ENCODE results near the gene ZBED5.

The ZBED5 gene

GRCh38 chr11:10818594-10818993 is 39.3 kb downstream of the ZBED5 start:
- no peak for DNase-seq (ENCODE audit: extremely low spot score)
- TF ChIP-seq SP1 (IDR thresholded peaks at IDR 0.05) (no peak), ARNT (IDR thresholded peaks at IDR 0.05) (no peak), SUZ12 (IDR thresholded peaks at IDR 0.05) (no peak), FOXM1 (IDR thresholded peaks at IDR 0.05; ENCODE audit: borderline replicate concordance) (no peak), BHLHE40 (IDR thresholded peaks at IDR 0.05; ENCODE audit: borderline replicate concordance) (no peak), ZNF384 (IDR thresholded peaks at IDR 0.05) (no peak), CTBP1 (IDR thresholded peaks at IDR 0.05; ENCODE audit: borderline replicate concordance) (no peak), FOXA1 (IDR thresholded peaks at IDR 0.05) (no peak), L3MBTL2 (conservative IDR thresholded peaks at IDR 0.05) (no peak), TARDBP (IDR thresholded peaks at IDR 0.05) (no peak), LEF1 (IDR thresholded peaks at IDR 0.05; ENCODE audit: borderline replicate concordance) (no peak), ELF4 (IDR thresholded peaks at IDR 0.05) (no peak), NFRKB (IDR thresholded peaks at IDR 0.05) (no peak), FOXK2 (IDR thresholded peaks at IDR 0.05) (no peak)
- CTCF ChIA-PET: no interaction called here
- POLR2A ChIA-PET: interaction anchor here (3.6 kb wide), 1 partner anchor 10 kb away, joined by 19 read pairs; the partner anchor contains the start of gene EIF4G2

GRCh38 chr11:10813945-10814344 is 43.9 kb downstream of the ZBED5 start:
- ChIA-PET CTCF (no interaction called here), POLR2A (no interaction called here)
- no peak for DNase-seq (ENCODE audit: extremely low spot score)
- no peak for TF ChIP-seq FOXA1 (IDR thresholded peaks at IDR 0.05)
- TF ChIP-seq, protein P1, sequence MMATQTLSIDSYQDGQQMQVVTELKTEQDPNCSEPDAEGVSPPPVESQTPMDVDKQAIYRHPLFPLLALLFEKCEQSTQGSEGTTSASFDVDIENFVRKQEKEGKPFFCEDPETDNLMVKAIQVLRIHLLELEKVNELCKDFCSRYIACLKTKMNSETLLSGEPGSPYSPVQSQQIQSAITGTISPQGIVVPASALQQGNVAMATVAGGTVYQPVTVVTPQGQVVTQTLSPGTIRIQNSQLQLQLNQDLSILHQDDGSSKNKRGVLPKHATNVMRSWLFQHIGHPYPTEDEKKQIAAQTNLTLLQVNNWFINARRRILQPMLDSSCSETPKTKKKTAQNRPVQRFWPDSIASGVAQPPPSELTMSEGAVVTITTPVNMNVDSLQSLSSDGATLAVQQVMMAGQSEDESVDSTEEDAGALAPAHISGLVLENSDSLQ (IDR thresholded peaks at IDR 0.05): no peak
- TF ChIP-seq TARDBP (IDR thresholded peaks at IDR 0.05): no peak
- no peak for TF ChIP-seq NFRKB (IDR thresholded peaks at IDR 0.05)
- TF ChIP-seq BHLHE40 (IDR thresholded peaks at IDR 0.05; ENCODE audit: borderline replicate concordance): no peak
- no peak for TF ChIP-seq L3MBTL2 (conservative IDR thresholded peaks at IDR 0.05)
- TF ChIP-seq ZNF384 (IDR thresholded peaks at IDR 0.05): no peak
- no peak for TF ChIP-seq HDGF (IDR thresholded peaks at IDR 0.05; ENCODE audit: borderline replicate concordance)
- no peak for TF ChIP-seq FOXM1 (IDR thresholded peaks at IDR 0.05; ENCODE audit: borderline replicate concordance)

DNA sequence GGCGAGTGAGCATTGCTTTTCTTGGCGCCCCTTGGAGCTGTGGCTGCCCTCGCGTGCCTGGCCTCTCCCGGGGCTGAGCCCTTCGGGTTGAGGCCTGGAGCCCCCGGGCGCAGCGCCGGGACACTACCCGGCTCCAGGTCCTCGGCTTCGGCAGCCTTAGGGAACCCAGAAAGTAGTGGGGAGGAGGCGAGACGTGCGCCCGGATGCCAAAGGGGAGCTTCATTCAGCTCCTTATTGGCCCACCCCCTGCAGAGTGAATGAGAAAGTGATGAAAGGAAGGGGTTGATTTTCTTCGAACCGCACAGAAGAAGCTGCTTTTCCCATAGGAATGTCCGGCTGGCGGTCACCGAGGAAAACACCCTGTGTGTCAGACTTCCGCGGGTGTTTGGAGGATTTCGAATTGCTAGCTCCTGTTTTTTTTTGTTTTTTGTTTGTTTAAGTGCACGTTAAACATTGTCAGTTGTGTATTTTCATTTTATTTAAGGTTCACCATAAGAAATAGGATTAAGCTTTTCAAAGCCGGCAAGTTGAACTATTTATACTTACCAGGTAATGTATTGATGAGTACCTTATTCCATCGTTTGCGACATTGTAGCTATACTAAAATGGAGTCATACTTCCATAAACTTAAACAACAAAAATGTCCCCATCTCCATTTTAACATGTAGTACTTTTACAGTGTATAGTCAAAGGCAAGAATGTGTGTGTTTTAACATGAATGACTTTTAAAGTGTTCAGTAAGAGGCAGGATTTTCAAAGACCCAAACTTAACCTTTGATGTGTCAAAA is 48.3 kb downstream of the ZBED5 start:
- CTCF ChIA-PET: interaction anchor here (0.5 to 0.7 kb wide), 3 partner anchors 26 to 884 kb away, joined by 3 read pairs; no protein-coding TSS in a partner anchor
- DNase-seq (ENCODE audit: extremely low spot score): no peak
- TF ChIP-seq L3MBTL2 (conservative IDR thresholded peaks at IDR 0.05) (peak; percentile 79), FOXA1 (IDR thresholded peaks at IDR 0.05) (no peak), NFRKB (IDR thresholded peaks at IDR 0.05) (no peak), FOXK2 (IDR thresholded peaks at IDR 0.05) (no peak), BHLHE40 (IDR thresholded peaks at IDR 0.05; ENCODE audit: borderline replicate concordance) (no peak), CTBP1 (IDR thresholded peaks at IDR 0.05; ENCODE audit: borderline replicate concordance) (no peak)
- POLR2A ChIA-PET: interaction anchor here (0.6 to 4.1 kb wide), 50 partner anchors 7 to 1009 kb away, joined by 3 to 63 read pairs (median 6); partner anchors contain the start of genes CTR9 and ZBED5

- POLR2A ChIA-PET: interaction anchor here (0.6 to 4.1 kb wide), 49 partner anchors 8 to 1010 kb away, joined by 3 to 63 read pairs (median 6); partner anchors contain the start of genes CTR9 and ZBED5
- CTCF ChIA-PET: interaction anchor here (0.5 to 0.7 kb wide), 4 partner anchors 16 to 885 kb away, joined by 3 read pairs; no protein-coding TSS in a partner anchor
- TF ChIP-seq FOXK2 (IDR thresholded peaks at IDR 0.05): no peak
- peak; percentile 82 for TF ChIP-seq NFRKB (IDR thresholded peaks at IDR 0.05)
- no peak for TF ChIP-seq BHLHE40 (IDR thresholded peaks at IDR 0.05; ENCODE audit: borderline replicate concordance)
- no peak for TF ChIP-seq L3MBTL2 (conservative IDR thresholded peaks at IDR 0.05)
- TF ChIP-seq FOXM1 (IDR thresholded peaks at IDR 0.05; ENCODE audit: borderline replicate concordance): no peak
- TF ChIP-seq ARNT (IDR thresholded peaks at IDR 0.05): no peak
- no peak for TF ChIP-seq SUZ12 (IDR thresholded peaks at IDR 0.05)
- TF ChIP-seq, protein P1 (IDR thresholded peaks at IDR 0.05): peak; percentile 93
- peak; percentile 91 for TF ChIP-seq ELF4 (IDR thresholded peaks at IDR 0.05)
- TF ChIP-seq LEF1 (IDR thresholded peaks at IDR 0.05; ENCODE audit: borderline replicate concordance): no peak
- peak; percentile 97 for DNase-seq (ENCODE audit: extremely low spot score)
These were observed 49.1 kb downstream of the ZBED5 start, which contains the start of gene EIF4G2 for GRCh38 chr11:10808553-10809372. Gene EIF4G2 (minus strand): TSS chr11:10808926.

- POLR2A ChIA-PET: interaction anchor here (0.7 to 4.1 kb wide), 24 partner anchors 9 to 1011 kb away, joined by 3 to 63 read pairs (median 10); partner anchors contain the start of genes CTR9 and ZBED5
- TF ChIP-seq BHLHE40 (IDR thresholded peaks at IDR 0.05; ENCODE audit: borderline replicate concordance) (no peak), HDGF (IDR thresholded peaks at IDR 0.05; ENCODE audit: borderline replicate concordance) (no peak), ARNT (IDR thresholded peaks at IDR 0.05) (no peak), NFRKB (IDR thresholded peaks at IDR 0.05) (no peak), ZNF384 (IDR thresholded peaks at IDR 0.05) (no peak), L3MBTL2 (conservative IDR thresholded peaks at IDR 0.05) (no peak), SP1 (IDR thresholded peaks at IDR 0.05) (no peak), CTBP1 (IDR thresholded peaks at IDR 0.05; ENCODE audit: borderline replicate concordance) (no peak), SUZ12 (IDR thresholded peaks at IDR 0.05) (no peak), TARDBP (IDR thresholded peaks at IDR 0.05) (no peak)
- TF ChIP-seq, protein P1 (IDR thresholded peaks at IDR 0.05): no peak
- CTCF ChIA-PET: interaction anchor here (0.6 kb wide), 1 partner anchor 494 kb away, joined by 3 read pairs; no protein-coding TSS in a partner anchor
- DNase-seq (ENCODE audit: extremely low spot score): no peak
These were observed 49.7 kb downstream of the ZBED5 start for GRCh38 chr11:10808235-10808552.
